K562 (cell line): ENCODE data around the gene CREM. TPM values are rescaled to one million over a fixed set of nuclear protein-coding genes. Genes with fewer than 3 reads are reported as not detected.

Source experiments
- CBX3 ChIP-seq, 2 experiments: IDR thresholded peaks; 1 replicate in 1 of 2; 2 replicates in 1 of 2; pipeline ENCODE4 v1.6.1; 2012; ENCODE audit warnings: inconsistent platforms in 2 of 2, low read length in 2 of 2, borderline replicate concordance in 1 of 2, control low read depth in 1 of 2
- ETS2 ChIP-seq: IDR thresholded peaks from 2 replicates; pipeline ENCODE4 v1.6.1; 2016; ENCODE audit warnings: borderline replicate concordance, missing genetic modification characterization, mild to moderate bottlenecking, moderate library complexity, missing compliant biosample characterization; ENCODE audit not compliant: poor library complexity, severe bottlenecking
- KDM2B ChIP-seq: fragments of 250-450 bp; sonication (Bioruptor Pico); IDR thresholded peaks from 2 replicates; pipeline ENCODE4 v1.8.0; 2021; ENCODE audit warnings: mild to moderate bottlenecking, moderate library complexity
- NCOA1 ChIP-seq: fragments of 450-650 bp; IDR thresholded peaks from 2 replicates; pipeline ENCODE4 v1.6.1; 2016; ENCODE audit warnings: low read depth
- PHF20 ChIP-seq: fragments of 450-650 bp; IDR thresholded peaks from 2 replicates; pipeline ENCODE4 v1.6.1; 2018; ENCODE audit not compliant: partially characterized antibody
- RAD51 ChIP-seq: fragments of 450-650 bp; IDR thresholded peaks from 2 replicates; pipeline ENCODE4 v1.7.1; 2016; ENCODE audit warnings: low read depth, mild to moderate bottlenecking, borderline replicate concordance
- RNF2 ChIP-seq: sonication (generic); IDR thresholded peaks from 2 replicates; pipeline ENCODE4 v1.6.1; 2016
- RREB1 ChIP-seq: fragments of 250-450 bp; sonication (Bioruptor Pico); IDR thresholded peaks from 2 replicates; pipeline ENCODE4 v1.4.0; 2020
- USF1 ChIP-seq: sonication (generic); formaldehyde crosslinking; IDR thresholded peaks from 2 replicates; pipeline ENCODE4 v1.9.0; 2022; ENCODE audit warnings: mild to moderate bottlenecking, missing genetic modification reagents
- ZBTB43 ChIP-seq: sonication (generic); formaldehyde crosslinking; IDR thresholded peaks from 2 replicates; pipeline ENCODE4 v1.8.0; 2023; ENCODE audit warnings: mild to moderate bottlenecking, missing genetic modification reagents
- ZBTB7A ChIP-seq: IDR thresholded peaks from 2 replicates; pipeline ENCODE4 v1.6.1; 2011; ENCODE audit warnings: low read depth, mild to moderate bottlenecking, low read length, moderate library complexity, borderline replicate concordance; ENCODE audit not compliant: control insufficient read depth
- ZNF12 ChIP-seq: sonication (generic); formaldehyde crosslinking; IDR thresholded peaks from 2 replicates; pipeline ENCODE4 v1.4.0; 2020; ENCODE audit warnings: mild to moderate bottlenecking, missing genetic modification reagents
- ZNF707 ChIP-seq: fragments of 250-450 bp; sonication (Bioruptor Pico); conservative IDR thresholded peaks from 2 replicates; pipeline ENCODE4 v1.8.0; 2022; ENCODE audit warnings: inconsistent platforms, mild to moderate bottlenecking, moderate library complexity
- ZNF764 ChIP-seq: fragments of 250-450 bp; sonication (Bioruptor Pico); IDR thresholded peaks from 2 replicates; pipeline ENCODE4 v1.4.0; 2020; ENCODE audit warnings: low read depth, mild to moderate bottlenecking, moderate library complexity
- polyA plus RNA-seq, 8 experiments: library from polyadenylated mRNA; depleted of rRNA in 4 of 8; stranded (reverse) in 5 of 8; unstranded in 3 of 8; fragments of >200 nt; fragmentation: Nextera tagmentation in 2 of 8; fragmentation: Illumina TruSeq in 1 of 8; extraction: Ambion mirVana in 2 of 8; extraction: Trizol in 1 of 8; gene quantifications; 2 replicates each; pipeline versions ENCODE4 v1.2.1 to v1.2.3, GENCODE V29; 2011 to 2014; ENCODE audit warnings: inconsistent platforms in 1 of 8, missing spikeins in 1 of 8
- total RNA-seq, 7 experiments: library from RNA; depleted of rRNA in 6 of 7; stranded (reverse); fragments of >200 nt in 6 of 7; fragmentation: Illumina TruSeq in 2 of 7; extraction: Trizol in 2 of 7; gene quantifications; 2 replicates each; pipeline versions ENCODE4 v1.2.1 to v1.2.3, GENCODE V29; 2011 to 2021; ENCODE audit warnings: low replicate concordance in 1 of 7

Gene CREM
- total and polyA plus RNA-seq, 9 of the 15 experiments (the other 6 are each of a cell fraction or from before 2014, with no cell fraction given), result 39.1 to 70.2 (median 48.3) TPM

GRCh38 chr10:35090162-35090954 is 36.3 kb upstream of the CREM start, which contains the start of gene CUL2 (continued):
- TF ChIP-seq CBX3 (IDR thresholded peaks at IDR 0.05; ENCODE audit: borderline replicate concordance in 1 of 2, low read length in 2 of 2), result 0 out of 3 replicates have a peak, but pooled peaks of 1 of the 2 experiments have one; percentile 40
- 0 out of 2 replicates have a peak, but pooled peaks have one; percentile 42 for TF ChIP-seq NCOA1
- TF ChIP-seq RREB1, result no peak
- no peak for TF ChIP-seq ZBTB7A
- no peak for TF ChIP-seq ZNF12 (CRISPR knock-in tag)
- no peak for TF ChIP-seq ZNF707 (CRISPR knock-in tag)
- TF ChIP-seq RAD51, result no peak
- TF ChIP-seq ETS2 (tag), result no peak
- no peak for TF ChIP-seq ZNF764
- TF ChIP-seq PHF20, result peak; percentile 63
- no peak for TF ChIP-seq USF1
- no peak for TF ChIP-seq KDM2B
- peak; percentile 72; the same call in 1 of the 2 replicates for TF ChIP-seq RNF2
- no peak for TF ChIP-seq ZBTB43 (CRISPR knock-in tag)
